ENCODE data around the gene TAF12. TPM values are rescaled to one million over a fixed set of nuclear protein-coding genes. Genes with fewer than 3 reads are reported as not detected.
"Not testable (repeated sequence)": the region's sequence is repeated elsewhere in the genome, so short reads cannot be mapped to it uniquely, and the experiment has no call there.

TAF12 gene
- total and polyA plus RNA-seq, 4 donors, result 14.6 to 21.4 (median 17.0) TPM

DNA sequence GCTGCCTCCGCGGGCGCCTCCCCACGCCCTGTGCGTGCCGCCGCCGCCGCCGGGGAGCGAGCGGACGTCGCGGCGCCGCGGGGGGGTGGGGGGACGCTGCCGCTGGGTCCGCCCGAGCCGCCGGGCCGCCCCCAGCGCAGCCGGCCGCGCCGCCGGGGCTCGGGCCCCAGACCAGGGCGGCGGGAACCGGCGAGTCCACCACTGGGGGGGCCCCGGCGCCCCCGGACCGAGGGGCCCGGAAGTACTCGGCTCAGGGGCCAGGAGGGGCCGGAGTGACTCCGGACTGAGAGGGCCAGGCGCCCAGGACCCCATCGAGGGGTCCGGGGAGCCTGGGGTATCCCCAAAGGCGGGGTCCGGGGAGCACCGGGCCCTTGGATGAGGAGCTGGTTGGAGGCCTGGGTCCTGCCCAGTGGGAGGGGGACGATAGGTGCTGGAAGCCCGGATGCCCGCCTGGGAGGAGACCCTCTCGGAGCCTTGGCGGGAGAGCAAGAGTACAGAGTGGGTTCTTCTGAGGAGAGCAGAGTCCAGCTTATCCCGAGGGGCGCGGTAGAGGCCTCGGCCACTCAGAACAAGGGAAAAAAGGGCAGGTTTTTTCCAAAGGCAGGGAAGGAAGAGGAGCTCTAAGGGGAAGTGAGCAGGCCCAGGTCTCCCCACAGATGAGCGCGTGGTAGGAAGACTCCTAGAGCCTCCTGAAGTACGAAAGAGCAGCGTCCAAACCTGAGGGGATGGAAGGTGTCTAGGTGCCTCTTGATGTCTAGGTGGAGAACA, 26.3 kb upstream of the TAF12 start:
- intact Hi-C loops (cut with DNase I), result loop anchor here in 1 of 2 donors (1.0 to 5.0 kb wide), 2 partner anchors 21 to 68 kb away; partner anchors contain the start of genes RNU11 and YTHDF2
- peak overlapping the region; percentile 99 to 100 for H3K4me3 ChIP-seq (ENCODE audit: low read length in 2 of 2)

DNA sequence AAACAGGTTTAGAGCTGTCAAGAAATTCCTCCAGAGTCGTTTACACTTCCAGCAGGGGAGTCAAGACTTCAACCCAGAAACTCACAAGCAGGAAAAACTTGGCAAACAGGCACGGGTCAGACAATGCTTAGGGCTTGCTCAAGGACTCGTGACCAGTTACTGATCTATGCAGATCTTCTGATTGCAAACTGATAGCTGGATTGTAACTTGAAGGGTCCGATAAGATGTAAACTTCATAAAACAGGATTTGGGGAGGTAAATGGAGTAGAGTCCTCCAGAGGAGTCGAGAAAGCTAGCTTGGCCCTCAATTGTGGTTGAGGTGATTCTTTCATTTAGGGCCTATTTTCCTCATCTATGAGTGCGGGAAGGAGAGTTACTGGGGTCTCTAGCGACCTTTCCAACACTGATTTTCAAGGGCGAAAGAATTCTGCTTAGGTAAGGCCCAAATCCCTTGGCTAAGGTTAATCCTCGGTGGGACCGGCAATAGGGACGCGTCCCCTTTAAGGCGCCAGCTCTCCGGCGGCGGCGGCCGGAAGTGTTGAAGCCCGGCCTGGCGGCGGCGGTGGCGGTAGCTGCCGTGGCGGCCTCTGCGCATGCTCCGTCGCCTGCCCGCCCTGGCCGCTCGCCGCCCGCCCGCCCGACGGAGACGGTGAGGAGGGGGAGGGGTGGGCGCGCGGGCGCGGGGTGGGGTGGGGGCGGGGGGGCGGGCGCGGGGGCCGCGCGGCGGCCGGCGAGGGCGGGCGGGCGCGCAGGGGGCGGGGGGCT, 25.5 kb upstream of the TAF12 start, which contains the start of gene GMEB1:
GMEB1 (plus strand) TSS at position 594 of the 765 bp plus-strand sequence. CDS start 14,829 bp downstream, outside the sequence.
- 1 to 2% methylated on average over 20 to 57 of the region's 57 CpGs for WGBS, 2 donors
- Histone ChIP-seq H3K4me3 (ENCODE audit: low read length in 2 of 2) (peak within 1 kb of the TSS; percentile 99 to 100), H3K27ac (ENCODE audit: low read depth in 1 of 2, low read length in 2 of 2) (peak within 1 kb of the TSS; percentile 97 to 99), H3K9me3 (ENCODE audit: control insufficient read depth, low read length) (no peaks in the 10 kb centered on the region), H3K27me3 (ENCODE audit: control insufficient read depth in 1 of 2, insufficient read depth in 2 of 2, low read length in 1 of 2) (no peaks in the 10 kb centered on the region), H3K4me1 (ENCODE audit: control insufficient read depth in 1 of 2, insufficient read depth in 2 of 2, low read length in 2 of 2) (no peaks in the 10 kb centered on the region), H3K36me3 (ENCODE audit: control insufficient read depth in 1 of 2, insufficient read depth in 2 of 2, low read length in 1 of 2) (no peaks in the 10 kb centered on the region)
- DNase-seq, result peak; percentile 92 to 95
- peak; percentile 94 for ATAC-seq (ENCODE audit: low FRiP score)
- intact Hi-C loops (cut with DNase I), result loop anchor here in 1 of 2 donors (1.0 to 5.0 kb wide), 2 partner anchors 20 to 69 kb away; partner anchors contain the start of genes RNU11 and YTHDF2

More for the DNA sequence above, 26.3 kb upstream of the TAF12 start:
- Histone ChIP-seq H3K27me3 (ENCODE audit: control insufficient read depth in 1 of 2, insufficient read depth in 2 of 2, low read length in 1 of 2) (no peaks in the 10 kb centered on the region), H3K27ac (ENCODE audit: low read depth in 1 of 2, low read length in 2 of 2) (peak overlapping the region; percentile 88 to 99), H3K36me3 (ENCODE audit: control insufficient read depth in 1 of 2, insufficient read depth in 2 of 2, low read length in 1 of 2) (no peaks in the 10 kb centered on the region), H3K9me3 (ENCODE audit: control insufficient read depth, low read length) (no peaks in the 10 kb centered on the region), H3K4me1 (ENCODE audit: control insufficient read depth in 1 of 2, insufficient read depth in 2 of 2, low read length in 2 of 2) (no peaks in the 10 kb centered on the region)
- peak; percentile 67 to 87 for DNase-seq
- peak; percentile 74 for ATAC-seq (ENCODE audit: low FRiP score)
- WGBS, 2 donors, result 0 to 1% methylated on average over 22 to 63 of the region's 63 CpGs

DNA sequence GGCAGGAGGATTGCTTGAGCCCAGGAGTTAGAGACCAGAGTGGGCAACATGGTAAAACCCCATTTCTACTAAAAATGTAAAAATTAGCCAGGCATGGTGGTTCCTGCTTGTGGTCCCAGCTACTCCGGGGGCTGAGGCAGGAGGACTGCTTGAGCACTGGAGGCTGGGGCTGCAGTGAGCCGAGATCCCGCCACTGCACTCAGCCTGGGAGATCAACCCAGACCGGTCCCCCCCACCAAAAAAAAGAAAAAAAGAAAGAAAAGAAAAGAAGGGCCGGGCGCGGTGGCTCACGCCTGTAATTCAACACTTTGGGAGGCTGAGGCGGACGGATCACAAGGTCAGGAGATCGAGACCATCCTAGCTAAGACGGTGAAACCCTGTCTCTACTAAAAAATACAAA, 23.9 kb upstream of the TAF12 start:
- Histone ChIP-seq H3K27me3 (ENCODE audit: control insufficient read depth in 1 of 2, insufficient read depth in 2 of 2, low read length in 1 of 2) (no peaks in the 10 kb centered on the region), H3K9me3 (ENCODE audit: control insufficient read depth, low read length) (no peaks in the 10 kb centered on the region), H3K4me3 (ENCODE audit: low read length in 2 of 2) (no peak overlapping the region), H3K4me1 (ENCODE audit: control insufficient read depth in 1 of 2, insufficient read depth in 2 of 2, low read length in 2 of 2) (no peaks in the 10 kb centered on the region), H3K36me3 (ENCODE audit: control insufficient read depth in 1 of 2, insufficient read depth in 2 of 2, low read length in 1 of 2) (no peaks in the 10 kb centered on the region), H3K27ac (ENCODE audit: low read depth in 1 of 2, low read length in 2 of 2) (no peak overlapping the region)
- ATAC-seq (ENCODE audit: low FRiP score) (no peak), DNase-seq (no peak)
- 95 to 96% methylated on average over 12 of the region's 12 CpGs for WGBS, 2 donors
- intact Hi-C loops (cut with DNase I), result loop anchor here in 1 of 2 donors (5.0 kb wide), 1 partner anchor 70 kb away; the partner anchor contains the start of gene YTHDF2

DNA sequence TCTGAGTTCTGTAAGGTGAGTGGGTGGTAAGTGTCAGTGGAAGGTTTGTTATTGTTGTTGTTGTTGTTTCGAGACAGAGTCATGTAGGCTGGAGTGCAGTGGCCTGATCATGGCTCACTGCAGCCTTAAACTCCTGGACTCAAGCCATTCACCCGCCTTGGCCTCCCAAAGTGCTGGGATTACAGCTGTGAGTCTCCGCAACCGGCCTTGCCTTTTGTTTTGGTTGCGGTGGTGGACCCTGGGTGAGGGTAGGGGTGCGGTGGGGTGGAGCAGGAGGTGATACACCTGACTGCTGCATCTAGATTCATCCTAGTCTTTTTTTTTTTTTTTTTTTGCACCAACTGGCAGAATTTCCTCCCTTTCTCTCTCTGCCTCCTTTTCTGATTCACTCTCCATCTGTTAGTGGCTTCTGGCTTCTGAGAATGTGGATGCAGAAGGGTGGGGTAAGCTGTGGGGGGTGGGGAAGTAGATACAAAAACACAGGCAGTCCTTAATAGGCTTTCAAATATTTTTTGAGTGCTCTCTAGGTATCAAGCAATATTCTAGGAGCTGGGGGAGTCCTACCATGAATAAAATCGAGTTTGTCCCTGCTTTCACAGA, 21.1 kb upstream of the TAF12 start:
- intact Hi-C loops (cut with DNase I), result no loop called here
- H3K4me1 ChIP-seq (ENCODE audit: control insufficient read depth in 1 of 2, insufficient read depth in 2 of 2, low read length in 2 of 2), result no peaks in the 10 kb centered on the region
- no peaks in the 10 kb centered on the region for H3K9me3 ChIP-seq (ENCODE audit: control insufficient read depth, low read length)
- H3K4me3 ChIP-seq (ENCODE audit: low read length in 2 of 2), result no peak overlapping the region
- ATAC-seq (ENCODE audit: low FRiP score) (no peak), DNase-seq (peak in 1 of 2 donors; percentile 36)
- H3K27me3 ChIP-seq (ENCODE audit: control insufficient read depth in 1 of 2, insufficient read depth in 2 of 2, low read length in 1 of 2), result no peaks in the 10 kb centered on the region
- H3K36me3 ChIP-seq (ENCODE audit: control insufficient read depth in 1 of 2, insufficient read depth in 2 of 2, low read length in 1 of 2), result no peaks in the 10 kb centered on the region
- H3K27ac ChIP-seq (ENCODE audit: low read depth in 1 of 2, low read length in 2 of 2), result no peak overlapping the region
- 77% methylated on average over 7 of the region's 7 CpGs for WGBS, 2 donors

DNA sequence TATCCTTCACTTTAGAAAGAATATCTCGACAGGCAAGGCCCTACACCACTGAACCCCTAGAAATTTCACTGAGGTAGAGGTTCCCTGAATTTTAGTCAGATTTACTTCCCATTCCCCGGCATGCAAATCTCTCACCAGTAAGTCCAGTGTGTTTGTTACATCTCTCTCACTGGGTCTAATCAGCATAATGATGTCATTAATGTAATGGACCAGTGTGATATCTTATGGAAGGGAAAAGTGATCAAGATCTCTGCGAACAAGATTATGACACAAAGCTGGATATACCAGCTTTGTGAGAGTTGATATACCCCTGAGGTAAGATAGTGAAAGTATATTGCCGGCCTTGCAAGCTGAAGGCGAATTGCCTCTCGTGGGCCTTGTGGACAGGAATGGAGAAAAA, 13.5 kb upstream of the TAF12 start:
- DNase-seq, result no peak
- intact Hi-C loops (cut with DNase I), result no loop called here
- Histone ChIP-seq H3K36me3 (ENCODE audit: control insufficient read depth in 1 of 2, insufficient read depth in 2 of 2, low read length in 1 of 2) (no peaks in the 10 kb centered on the region), H3K4me3 (ENCODE audit: low read length in 2 of 2) (no peak overlapping the region), H3K27ac (ENCODE audit: low read depth in 1 of 2, low read length in 2 of 2) (no peak overlapping the region), H3K4me1 (ENCODE audit: control insufficient read depth in 1 of 2, insufficient read depth in 2 of 2, low read length in 2 of 2) (no peaks in the 10 kb centered on the region), H3K9me3 (ENCODE audit: control insufficient read depth, low read length) (no peaks in the 10 kb centered on the region), H3K27me3 (ENCODE audit: control insufficient read depth in 1 of 2, insufficient read depth in 2 of 2, low read length in 1 of 2) (no peaks in the 10 kb centered on the region)
- WGBS, 2 donors, result 93% methylated on average over 6 of the region's 6 CpGs
- ATAC-seq (ENCODE audit: low FRiP score), result no peak

DNA sequence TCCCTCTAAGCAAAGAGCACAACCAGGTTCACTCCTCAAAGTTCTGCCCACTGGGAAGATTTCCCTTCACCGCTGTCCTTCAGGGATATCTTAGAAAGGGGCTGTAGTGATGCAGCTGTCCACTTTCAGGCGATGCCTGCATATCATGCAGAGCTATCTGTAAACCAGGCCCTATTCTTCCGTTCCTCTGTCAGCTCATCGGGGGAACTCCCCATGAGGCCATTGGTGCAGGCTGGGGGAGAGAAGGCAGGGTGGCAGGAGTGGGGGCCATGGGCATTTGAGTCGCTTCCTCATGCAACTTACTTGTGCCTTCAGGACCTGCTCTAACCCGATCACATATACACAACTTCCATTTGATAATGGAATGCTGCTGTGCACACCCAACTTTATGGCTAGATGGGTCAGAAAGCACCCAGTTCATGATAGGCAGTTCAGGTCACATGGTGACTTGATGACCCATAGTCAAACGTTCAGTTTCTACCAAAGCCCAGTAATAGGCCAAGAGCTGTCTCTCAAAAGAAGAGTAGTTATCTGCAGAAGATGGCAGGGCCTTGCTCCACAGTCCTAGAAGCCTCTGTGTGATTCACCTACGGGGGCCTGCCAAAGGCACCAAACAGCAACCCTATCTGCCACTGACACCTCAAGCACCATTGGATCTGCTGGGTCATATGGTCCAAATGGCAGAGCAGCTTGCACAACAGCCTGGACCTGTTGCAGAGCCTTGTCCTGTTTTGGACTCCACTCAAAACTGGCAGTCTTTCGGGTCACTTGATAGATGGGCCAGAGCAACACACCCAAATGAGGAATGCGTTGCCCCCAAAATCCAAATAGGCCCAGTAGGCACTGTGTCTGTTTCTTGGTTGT, 12.8 kb upstream of the TAF12 start:
- H3K4me1 ChIP-seq (ENCODE audit: control insufficient read depth in 1 of 2, insufficient read depth in 2 of 2, low read length in 2 of 2); H3K36me3 ChIP-seq (ENCODE audit: control insufficient read depth in 1 of 2, insufficient read depth in 2 of 2, low read length in 1 of 2); H3K27ac ChIP-seq (ENCODE audit: low read depth in 1 of 2, low read length in 2 of 2); H3K9me3 ChIP-seq (ENCODE audit: control insufficient read depth, low read length); H3K27me3 ChIP-seq (ENCODE audit: control insufficient read depth in 1 of 2, insufficient read depth in 2 of 2, low read length in 1 of 2); H3K4me3 ChIP-seq (ENCODE audit: low read length in 2 of 2); intact Hi-C loops (cut with DNase I); ATAC-seq (ENCODE audit: low FRiP score): not testable (repeated sequence)
- 84 to 86% methylated on average over 10 of the region's 10 CpGs for WGBS, 2 donors
- DNase-seq, result peak in 1 of 2 donors; percentile 27

DNA sequence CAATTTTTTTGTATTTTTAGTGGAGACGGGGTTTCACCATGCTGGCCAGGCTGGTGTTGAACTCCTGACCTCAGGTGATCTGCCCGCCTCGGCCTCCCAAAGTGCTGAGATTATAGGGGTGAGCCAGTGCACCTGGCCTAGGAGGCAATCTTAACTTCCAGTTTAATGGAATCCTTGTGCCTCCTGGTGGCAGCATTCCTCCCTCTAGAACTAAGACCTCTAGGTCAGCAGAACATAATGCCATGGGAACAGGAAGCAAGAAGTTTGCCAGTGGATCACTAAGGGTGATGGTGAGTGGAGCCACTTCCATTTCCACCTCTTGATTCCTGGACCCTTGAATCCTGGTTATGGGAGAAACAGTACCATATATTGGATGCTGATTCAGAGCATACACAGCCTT, 11.0 kb upstream of the TAF12 start:
- H3K4me3 ChIP-seq (ENCODE audit: low read length in 2 of 2); H3K27ac ChIP-seq (ENCODE audit: low read depth in 1 of 2, low read length in 2 of 2); ATAC-seq (ENCODE audit: low FRiP score); H3K36me3 ChIP-seq (ENCODE audit: control insufficient read depth in 1 of 2, insufficient read depth in 2 of 2, low read length in 1 of 2); H3K27me3 ChIP-seq (ENCODE audit: control insufficient read depth in 1 of 2, insufficient read depth in 2 of 2, low read length in 1 of 2); H3K4me1 ChIP-seq (ENCODE audit: control insufficient read depth in 1 of 2, insufficient read depth in 2 of 2, low read length in 2 of 2); intact Hi-C loops (cut with DNase I); H3K9me3 ChIP-seq (ENCODE audit: control insufficient read depth, low read length): not testable (repeated sequence)
- peak in 1 of 2 donors; percentile 13 for DNase-seq
- WGBS, 2 donors, result 59 to 64% methylated on average over 3 of the region's 3 CpGs

DNA sequence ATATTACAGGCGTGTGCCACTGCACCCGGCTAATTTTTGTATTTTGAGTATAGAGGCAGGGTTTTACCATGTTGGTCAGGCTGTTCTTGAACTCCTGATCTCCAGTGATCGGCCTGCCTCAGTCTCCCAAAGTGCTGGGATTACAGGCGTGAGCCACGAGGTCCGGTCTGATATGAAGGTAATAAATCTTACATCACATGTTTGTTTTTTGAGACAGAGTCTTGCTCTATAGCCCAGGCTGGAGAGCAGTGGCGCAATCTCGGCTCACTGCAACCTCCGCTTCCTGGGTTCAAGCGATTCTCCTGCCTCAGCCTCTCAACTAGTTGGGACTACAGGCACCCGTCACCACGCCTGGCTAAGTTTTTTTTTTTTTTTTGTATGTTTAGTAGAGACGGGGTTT, 10.2 kb upstream of the TAF12 start:
- 81 to 82% methylated on average over 13 of the region's 13 CpGs for WGBS, 2 donors
- H3K27me3 ChIP-seq (ENCODE audit: control insufficient read depth in 1 of 2, insufficient read depth in 2 of 2, low read length in 1 of 2); H3K9me3 ChIP-seq (ENCODE audit: control insufficient read depth, low read length); H3K36me3 ChIP-seq (ENCODE audit: control insufficient read depth in 1 of 2, insufficient read depth in 2 of 2, low read length in 1 of 2); H3K27ac ChIP-seq (ENCODE audit: low read depth in 1 of 2, low read length in 2 of 2); H3K4me1 ChIP-seq (ENCODE audit: control insufficient read depth in 1 of 2, insufficient read depth in 2 of 2, low read length in 2 of 2); intact Hi-C loops (cut with DNase I); DNase-seq; ATAC-seq (ENCODE audit: low FRiP score); H3K4me3 ChIP-seq (ENCODE audit: low read length in 2 of 2): not testable (repeated sequence)
